ENCODE measurements around the gene RPS6KC1.

The RPS6KC1 gene

GRCh38 chr1:213125643-213126042 is 74.6 kb downstream of the RPS6KC1 start:
- POLR2A ChIA-PET = no interaction called here
- H3K27ac ChIP-seq (ENCODE audit: insufficient read depth in 1 of 2, low read depth in 1 of 2, low read length in 2 of 2, poor library complexity in 1 of 2, severe bottlenecking in 2 of 2) = no peak overlapping the region
- no peak for DNase-seq
- no peak overlapping the region for H3K4me3 ChIP-seq (ENCODE audit: control insufficient read depth in 1 of 7, extremely low read depth in 1 of 7, insufficient read depth in 4 of 7, low read depth in 2 of 7, low read length in 6 of 7)
- peaks cover 0 to 5% (median 0%) of the 10 kb centered on the region in 5 experiments for H3K9me3 ChIP-seq (ENCODE audit: control extremely low read depth in 1 of 5, control insufficient read depth in 4 of 5, insufficient read depth in 2 of 5, low read depth in 1 of 5, low read length in 4 of 5)
- WGBS (ENCODE audit: insufficient coverage) = 71% methylated on average over 1 of the region's 2 CpGs
- no peaks in the 10 kb centered on the region for H3K27me3 ChIP-seq (replicated peaks in 2 of 5; ENCODE audit: control insufficient read depth in 4 of 5, insufficient read depth in 5 of 5, low read length in 4 of 5)
- peaks cover 0 to under 1% (median 0%) of the 10 kb centered on the region in 4 experiments for H3K4me1 ChIP-seq (ENCODE audit: control extremely low read depth in 1 of 4, control insufficient read depth in 4 of 4, insufficient read depth in 4 of 4, low read length in 3 of 4)
- H3K36me3 ChIP-seq (ENCODE audit: control insufficient read depth in 4 of 4, insufficient read depth in 4 of 4, low read length in 3 of 4) = peaks cover 0 to 3% (median 1%) of the 10 kb centered on the region in 4 experiments
- CTCF ChIA-PET = no interaction called here

GRCh38 chr1:213127074-213127473 is 76.0 kb downstream of the RPS6KC1 start:
- H3K4me1 ChIP-seq (ENCODE audit: control extremely low read depth in 1 of 4, control insufficient read depth in 4 of 4, insufficient read depth in 4 of 4, low read length in 3 of 4) = no peaks in the 10 kb centered on the region
- ChIA-PET CTCF (no interaction called here), POLR2A (no interaction called here)
- no peak for DNase-seq
- H3K36me3 ChIP-seq (ENCODE audit: control insufficient read depth in 4 of 4, insufficient read depth in 4 of 4, low read length in 3 of 4) = peaks cover 0 to 3% (median 2%) of the 10 kb centered on the region in 4 experiments
- peaks cover 0 to 5% (median 0%) of the 10 kb centered on the region in 5 experiments for H3K9me3 ChIP-seq (ENCODE audit: control extremely low read depth in 1 of 5, control insufficient read depth in 4 of 5, insufficient read depth in 2 of 5, low read depth in 1 of 5, low read length in 4 of 5)
- no peaks in the 10 kb centered on the region for H3K27me3 ChIP-seq (replicated peaks in 2 of 5; ENCODE audit: control insufficient read depth in 4 of 5, insufficient read depth in 5 of 5, low read length in 4 of 5)
- H3K27ac ChIP-seq (ENCODE audit: insufficient read depth in 1 of 2, low read depth in 1 of 2, low read length in 2 of 2, poor library complexity in 1 of 2, severe bottlenecking in 2 of 2) = no peak overlapping the region
- WGBS (ENCODE audit: insufficient coverage) = no CpG with 5 or more reads among the region's 1 CpG
- H3K4me3 ChIP-seq (ENCODE audit: control insufficient read depth in 1 of 7, extremely low read depth in 1 of 7, insufficient read depth in 4 of 7, low read depth in 2 of 7, low read length in 6 of 7) = no peak overlapping the region

- CTCF ChIA-PET = interaction anchor here (1.0 kb wide), 1 partner anchor 991 kb away, joined by 4 read pairs; no protein-coding TSS in a partner anchor
Measured at GRCh38 chr1:213131851-213132655, 81.0 kb downstream of the RPS6KC1 start.

GRCh38 chr1:213135572-213135971 is 84.5 kb downstream of the RPS6KC1 start:
- POLR2A ChIA-PET = no interaction called here
- Histone ChIP-seq H3K4me3 (ENCODE audit: control insufficient read depth in 1 of 7, extremely low read depth in 1 of 7, insufficient read depth in 4 of 7, low read depth in 2 of 7, low read length in 6 of 7) (no peak overlapping the region), H3K27ac (ENCODE audit: insufficient read depth in 1 of 2, low read depth in 1 of 2, low read length in 2 of 2, poor library complexity in 1 of 2, severe bottlenecking in 2 of 2) (no peak overlapping the region), H3K27me3 (replicated peaks in 2 of 5; ENCODE audit: control insufficient read depth in 4 of 5, insufficient read depth in 5 of 5, low read length in 4 of 5) (no peaks in the 10 kb centered on the region), H3K9me3 (ENCODE audit: control extremely low read depth in 1 of 5, control insufficient read depth in 4 of 5, insufficient read depth in 2 of 5, low read depth in 1 of 5, low read length in 4 of 5) (peaks cover 0 to 14% (median 3%) of the 10 kb centered on the region in 5 experiments), H3K4me1 (ENCODE audit: control extremely low read depth in 1 of 4, control insufficient read depth in 4 of 4, insufficient read depth in 4 of 4, low read length in 3 of 4) (no peaks in the 10 kb centered on the region), H3K36me3 (ENCODE audit: control insufficient read depth in 4 of 4, insufficient read depth in 4 of 4, low read length in 3 of 4) (peaks cover 0 to 6% (median under 1%) of the 10 kb centered on the region in 4 experiments)
- CTCF ChIA-PET = interaction anchor here (1.0 to 1.8 kb wide), 3 partner anchors 12 to 141 kb away, joined by 3 to 6 read pairs (median 3); no protein-coding TSS in a partner anchor
- no peak for DNase-seq

More at GRCh38 chr1:213131851-213132655, 81.0 kb downstream of the RPS6KC1 start:
- H3K4me1 ChIP-seq (ENCODE audit: control extremely low read depth in 1 of 4, control insufficient read depth in 4 of 4, insufficient read depth in 4 of 4, low read length in 3 of 4) = no peaks in the 10 kb centered on the region
- H3K27me3 ChIP-seq (replicated peaks in 2 of 5; ENCODE audit: control insufficient read depth in 4 of 5, insufficient read depth in 5 of 5, low read length in 4 of 5) = no peaks in the 10 kb centered on the region
- no peak for DNase-seq
- no peak overlapping the region for H3K27ac ChIP-seq (ENCODE audit: insufficient read depth in 1 of 2, low read depth in 1 of 2, low read length in 2 of 2, poor library complexity in 1 of 2, severe bottlenecking in 2 of 2)
- H3K36me3 ChIP-seq (ENCODE audit: control insufficient read depth in 4 of 4, insufficient read depth in 4 of 4, low read length in 3 of 4) = peaks cover 0 to 3% (median 2%) of the 10 kb centered on the region in 4 experiments
- POLR2A ChIA-PET = no interaction called here
- H3K9me3 ChIP-seq (ENCODE audit: control extremely low read depth in 1 of 5, control insufficient read depth in 4 of 5, insufficient read depth in 2 of 5, low read depth in 1 of 5, low read length in 4 of 5) = peaks cover 0 to 5% (median 0%) of the 10 kb centered on the region in 5 experiments
- no peak overlapping the region for H3K4me3 ChIP-seq (ENCODE audit: control insufficient read depth in 1 of 7, extremely low read depth in 1 of 7, insufficient read depth in 4 of 7, low read depth in 2 of 7, low read length in 6 of 7)

- H3K9me3 ChIP-seq (ENCODE audit: control extremely low read depth in 1 of 5, control insufficient read depth in 4 of 5, insufficient read depth in 2 of 5, low read depth in 1 of 5, low read length in 4 of 5) = peaks cover 0 to 14% (median 3%) of the 10 kb centered on the region in 5 experiments
- 95% methylated on average over 2 of the region's 5 CpGs for WGBS (ENCODE audit: insufficient coverage)
- H3K27ac ChIP-seq (ENCODE audit: insufficient read depth in 1 of 2, low read depth in 1 of 2, low read length in 2 of 2, poor library complexity in 1 of 2, severe bottlenecking in 2 of 2) = no peak overlapping the region
- H3K36me3 ChIP-seq (ENCODE audit: control insufficient read depth in 4 of 4, insufficient read depth in 4 of 4, low read length in 3 of 4) = peaks cover 0 to 5% (median 2%) of the 10 kb centered on the region in 4 experiments
- no peak for DNase-seq
- no peaks in the 10 kb centered on the region for H3K4me1 ChIP-seq (ENCODE audit: control extremely low read depth in 1 of 4, control insufficient read depth in 4 of 4, insufficient read depth in 4 of 4, low read length in 3 of 4)
- H3K4me3 ChIP-seq (ENCODE audit: control insufficient read depth in 1 of 7, extremely low read depth in 1 of 7, insufficient read depth in 4 of 7, low read depth in 2 of 7, low read length in 6 of 7) = no peak overlapping the region
- CTCF ChIA-PET = interaction anchor here (1.0 to 1.8 kb wide), 3 partner anchors 13 to 140 kb away, joined by 3 to 6 read pairs (median 3); no protein-coding TSS in a partner anchor
- H3K27me3 ChIP-seq (replicated peaks in 2 of 5; ENCODE audit: control insufficient read depth in 4 of 5, insufficient read depth in 5 of 5, low read length in 4 of 5) = no peaks in the 10 kb centered on the region
- POLR2A ChIA-PET = no interaction called here
Measured at GRCh38 chr1:213136190-213136917, 85.3 kb downstream of the RPS6KC1 start.

DNA sequence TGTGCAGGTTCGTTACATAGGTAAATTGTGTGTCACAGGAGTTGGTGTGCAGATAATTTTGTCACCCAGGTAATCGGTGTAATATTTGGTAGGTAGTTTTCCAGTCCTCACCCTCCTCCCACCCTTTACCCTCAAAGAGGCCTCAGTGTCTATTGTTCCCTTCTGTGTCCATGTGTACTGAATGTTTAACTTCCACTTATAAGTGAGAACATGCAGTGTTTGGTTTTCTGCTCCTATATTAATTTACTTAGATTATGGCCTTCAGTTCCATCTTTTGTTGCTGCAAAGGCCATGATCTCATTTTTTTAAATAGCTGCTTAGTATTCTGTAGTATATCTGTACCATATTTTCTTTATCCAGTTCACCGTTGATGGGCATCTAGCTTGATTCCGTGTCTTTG is 87.3 kb downstream of the RPS6KC1 start:
- H3K27ac ChIP-seq (ENCODE audit: insufficient read depth in 1 of 2, low read depth in 1 of 2, low read length in 2 of 2, poor library complexity in 1 of 2, severe bottlenecking in 2 of 2) = no peak overlapping the region
- H3K4me3 ChIP-seq (ENCODE audit: control insufficient read depth in 1 of 7, extremely low read depth in 1 of 7, insufficient read depth in 4 of 7, low read depth in 2 of 7, low read length in 6 of 7) = no peak overlapping the region
- DNase-seq = no peak
- CTCF ChIA-PET = no interaction called here
- no peaks in the 10 kb centered on the region for H3K4me1 ChIP-seq (ENCODE audit: control extremely low read depth in 1 of 4, control insufficient read depth in 4 of 4, insufficient read depth in 4 of 4, low read length in 3 of 4)
- POLR2A ChIA-PET = no interaction called here
- peaks cover 0 to 10% (median 3%) of the 10 kb centered on the region in 4 experiments for H3K36me3 ChIP-seq (ENCODE audit: control insufficient read depth in 4 of 4, insufficient read depth in 4 of 4, low read length in 3 of 4)
- H3K9me3 ChIP-seq (ENCODE audit: control extremely low read depth in 1 of 5, control insufficient read depth in 4 of 5, insufficient read depth in 2 of 5, low read depth in 1 of 5, low read length in 4 of 5) = peaks cover 0 to 14% (median 3%) of the 10 kb centered on the region in 5 experiments
- no peaks in the 10 kb centered on the region for H3K27me3 ChIP-seq (replicated peaks in 2 of 5; ENCODE audit: control insufficient read depth in 4 of 5, insufficient read depth in 5 of 5, low read length in 4 of 5)
- no CpG with 5 or more reads among the region's 4 CpGs for WGBS (ENCODE audit: insufficient coverage)

DNA sequence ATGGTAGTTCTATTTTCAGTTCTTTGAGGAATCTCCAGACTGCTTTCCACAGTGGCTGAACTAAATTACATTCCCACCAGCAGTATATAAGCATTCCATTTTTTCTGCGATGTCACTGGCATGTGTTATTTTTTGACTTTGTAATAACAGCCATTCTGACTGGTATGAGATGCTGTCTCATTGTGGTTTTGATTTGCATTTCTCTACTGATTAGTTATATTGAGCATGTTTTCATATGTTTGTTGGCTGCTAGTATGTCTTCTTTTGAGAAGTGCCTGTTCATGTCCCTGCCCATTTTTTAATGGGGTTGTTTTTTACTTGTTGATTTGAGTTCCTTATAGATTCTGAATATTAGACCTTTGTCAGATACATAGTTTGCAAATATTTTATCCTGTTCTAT is 87.9 kb downstream of the RPS6KC1 start:
- peak in 2 of 3 donors; percentile 26 to 64 for DNase-seq
- H3K27ac ChIP-seq (ENCODE audit: insufficient read depth in 1 of 2, low read depth in 1 of 2, low read length in 2 of 2, poor library complexity in 1 of 2, severe bottlenecking in 2 of 2) = no peak overlapping the region
- POLR2A ChIA-PET = no interaction called here
- no peak overlapping the region for H3K4me3 ChIP-seq (ENCODE audit: control insufficient read depth in 1 of 7, extremely low read depth in 1 of 7, insufficient read depth in 4 of 7, low read depth in 2 of 7, low read length in 6 of 7)
- peaks cover 0 to 14% (median 3%) of the 10 kb centered on the region in 5 experiments for H3K9me3 ChIP-seq (ENCODE audit: control extremely low read depth in 1 of 5, control insufficient read depth in 4 of 5, insufficient read depth in 2 of 5, low read depth in 1 of 5, low read length in 4 of 5)
- no peaks in the 10 kb centered on the region for H3K27me3 ChIP-seq (replicated peaks in 2 of 5; ENCODE audit: control insufficient read depth in 4 of 5, insufficient read depth in 5 of 5, low read length in 4 of 5)
- H3K36me3 ChIP-seq (ENCODE audit: control insufficient read depth in 4 of 4, insufficient read depth in 4 of 4, low read length in 3 of 4) = peaks cover 0 to 10% (median 4%) of the 10 kb centered on the region in 4 experiments
- CTCF ChIA-PET = no interaction called here
- H3K4me1 ChIP-seq (ENCODE audit: control extremely low read depth in 1 of 4, control insufficient read depth in 4 of 4, insufficient read depth in 4 of 4, low read length in 3 of 4) = no peaks in the 10 kb centered on the region
- no CpG with 5 or more reads among the region's 1 CpG for WGBS (ENCODE audit: insufficient coverage)

Measured in common myeloid progenitor, CD34-positive (primary cell).